GM23338 (cell line): ENCODE measurements around the gene ENTR1. TPM values are rescaled to one million over a fixed set of nuclear protein-coding genes. Genes with fewer than 3 reads are reported as not detected.

Source experiments
- ATAC-seq: fragments of 200-7000 bp; cut with Tn5 transposase; 3 replicates; pipeline ENCODE4 v1.9.1; 2020
- DNase-seq: peaks from one replicate; pipeline ENCODE4 v3.0.0-alpha.2; 2015; ENCODE audit warnings: low spot score
- H2AFZ ChIP-seq: fragments of 200-600 bp; sonication (generic); 2 replicates; pipeline ENCODE4 v1.8.0; 2016; ENCODE audit warnings: antibody characterized with exemption, mild to moderate bottlenecking, moderate library complexity
- H3F3A ChIP-seq: fragments of 200-600 bp; sonication (generic); replicated peaks from 2 replicates; pipeline ENCODE4 v1.8.0; 2017; ENCODE audit warnings: antibody characterized with exemption, mixed run types, low read depth
- H3K27ac ChIP-seq: fragments of 200-600 bp; sonication (generic); 2 replicates; pipeline ENCODE4 v1.6.1; 2016; ENCODE audit warnings: low read depth
- H3K27me3 ChIP-seq: fragments of 200-600 bp; sonication (generic); 2 replicates; pipeline ENCODE4 v1.8.0; 2016; ENCODE audit warnings: mild to moderate bottlenecking, mixed run types, moderate library complexity; ENCODE audit not compliant: insufficient read depth
- H3K36me3 ChIP-seq: fragments of 200-600 bp; sonication (generic); 2 replicates; pipeline ENCODE4 v1.8.0; 2016; ENCODE audit warnings: mild to moderate bottlenecking; ENCODE audit not compliant: insufficient read depth
- H3K4me1 ChIP-seq: fragments of 200-600 bp; sonication (generic); 2 replicates; pipeline ENCODE4 v1.8.0; 2016; ENCODE audit warnings: mild to moderate bottlenecking, moderate library complexity; ENCODE audit not compliant: insufficient read depth
- H3K4me2 ChIP-seq: fragments of 200-600 bp; sonication (generic); 2 replicates; pipeline ENCODE4 v1.7.1; 2017; ENCODE audit warnings: mixed run types
- H3K4me3 ChIP-seq: fragments of 200-600 bp; sonication (generic); 2 replicates; pipeline ENCODE4 v1.6.1; 2016; ENCODE audit warnings: mixed run types
- H3K79me2 ChIP-seq: fragments of 200-600 bp; sonication (generic); replicated peaks from 2 replicates; pipeline ENCODE4 v1.8.0; 2017; ENCODE audit warnings: mild to moderate bottlenecking; ENCODE audit not compliant: insufficient read depth
- H3K9me2 ChIP-seq: fragments of 200-600 bp; sonication (generic); 2 replicates; pipeline ENCODE4 v1.8.0; 2017; ENCODE audit not compliant: insufficient read depth
- H4K20me1 ChIP-seq: fragments of 200-600 bp; sonication (generic); replicated peaks from 2 replicates; pipeline ENCODE4 v1.8.0; 2017; ENCODE audit warnings: mild to moderate bottlenecking; ENCODE audit not compliant: insufficient read depth
- H3K27ac Mint-ChIP-seq: 2 replicates; pipeline ENCODE4 v1.8.0; 2020; ENCODE audit warnings: inconsistent platforms, mild to moderate bottlenecking, moderate library complexity, mixed read lengths
- H3K27me3 Mint-ChIP-seq: 3 replicates; pipeline ENCODE4 v1.8.0; 2022; ENCODE audit warnings: low read depth, mild to moderate bottlenecking, moderate library complexity, mixed read lengths, inconsistent platforms; ENCODE audit not compliant: insufficient read depth, poor library complexity
- H3K36me3 Mint-ChIP-seq: 3 replicates; pipeline ENCODE4 v1.8.0; 2021; ENCODE audit warnings: low read depth, mild to moderate bottlenecking, inconsistent platforms, moderate library complexity, mixed read lengths
- H3K4me1 Mint-ChIP-seq: 3 replicates; pipeline ENCODE4 v1.8.0; 2020; ENCODE audit warnings: mild to moderate bottlenecking, inconsistent platforms, mixed read lengths
- H3K4me3 Mint-ChIP-seq: 3 replicates; pipeline ENCODE4 v1.8.0; 2021; ENCODE audit warnings: moderate library complexity, mild to moderate bottlenecking, inconsistent platforms, mixed read lengths
- H3K9me3 Mint-ChIP-seq: 3 replicates; pipeline ENCODE4 v1.8.0; 2020; ENCODE audit warnings: moderate library complexity, mild to moderate bottlenecking, inconsistent platforms, mixed read lengths
- CREB1 ChIP-seq: fragments of 250-450 bp; sonication (Bioruptor Pico); IDR thresholded peaks from 2 replicates; pipeline ENCODE4 v1.5.0; 2020; ENCODE audit warnings: low read depth, mild to moderate bottlenecking, moderate library complexity
- CTCF ChIP-seq, 2 experiments: fragments of 200-600 bp in 1 of 2; sonication (generic) in 1 of 2; conservative IDR thresholded peaks; 2 replicates each; pipeline versions ENCODE4 v1.5.1 to v1.6.1; 2016 to 2017; ENCODE audit warnings: antibody characterized with exemption in 2 of 2, low read depth in 2 of 2, mild to moderate bottlenecking in 2 of 2, moderate library complexity in 1 of 2
- EZH2phosphoT487 ChIP-seq: fragments of 200-600 bp; sonication (generic); IDR thresholded peaks from one replicate; pipeline ENCODE4 v1.8.1; 2018; ENCODE audit warnings: antibody characterized with exemption; ENCODE audit not compliant: unreplicated experiment
- REST ChIP-seq: IDR thresholded peaks from one replicate; pipeline ENCODE4 v1.6.1; 2018; ENCODE audit warnings: antibody characterized with exemption; ENCODE audit not compliant: unreplicated experiment
- STAT1 ChIP-seq: IDR thresholded peaks from one replicate; pipeline ENCODE4 v1.6.1; 2016; ENCODE audit warnings: antibody characterized with exemption; ENCODE audit not compliant: unreplicated experiment
- ZNF331 ChIP-seq: fragments of 250-450 bp; sonication (Bioruptor Pico); IDR thresholded peaks from 2 replicates; pipeline ENCODE4 v1.5.0; 2020; ENCODE audit warnings: low read depth, mild to moderate bottlenecking, moderate library complexity
- polyA plus RNA-seq: library from polyadenylated mRNA; unstranded; fragments of >200 nt; fragmentation: Nextera tagmentation; extraction: Ambion mirVana; gene quantifications from 2 replicates; pipeline ENCODE4 v1.2.1, GENCODE V29; 2016
- total RNA-seq: library from RNA; depleted of rRNA; stranded (reverse); fragments of >200 nt; shearing (Covaris generic); gene quantifications from 2 replicates; pipeline ENCODE4 v1.2.3, GENCODE V29; 2014

ENTR1 gene
- total and polyA plus RNA-seq, 2 experiments from 2014 or later, result 25.6 to 91.9 TPM

- Mint-ChIP-seq H3K4me1 (peaks cover 18% of the 10 kb centered on the region), H3K27ac (no peak within 1 kb of the TSS), H3K36me3 (peaks cover 37% of the 10 kb centered on the region), H3K9me3 (0 out of 3 replicates have a peak, but pooled peaks cover 2% of the 10 kb centered on the region), H3K27me3 (peaks cover 13% of the 10 kb centered on the region), H3K4me3 (peak within 1 kb of the TSS; percentile 85)
- Histone ChIP-seq H3K4me3 (peak within 1 kb of the TSS; percentile 85), H3F3A (peaks cover 23% of the 10 kb centered on the region), H3K4me1 (no peaks in the 10 kb centered on the region), H3K36me3 (peaks cover 10% of the 10 kb centered on the region), H2AFZ (peak within 1 kb of the TSS; percentile 85), H3K79me2 (peaks cover 29% of the 10 kb centered on the region), H3K27ac (peak within 1 kb of the TSS; percentile 80), H4K20me1 (peaks cover 23% of the 10 kb centered on the region; the same call in 1 of the 2 replicates), H3K4me2 (peak within 1 kb of the TSS; percentile 93), H3K27me3 (no peaks in the 10 kb centered on the region), H3K9me2 (no peaks in the 10 kb centered on the region)
- DNase-seq, result peak; percentile 87
- peak; percentile 28 to 61 for TF ChIP-seq CTCF (conservative IDR thresholded peaks at IDR 0.05; ENCODE audit: low read depth in 2 of 2)
- peak; percentile 7 for TF ChIP-seq REST
- TF ChIP-seq STAT1, result no peak
- ATAC-seq, result peak; percentile 74
Measured at GRCh38 chr9:136439481-136440408, 29.3 kb upstream of the ENTR1 start, which contains the start of gene INPP5E. INPP5E (minus strand) TSS chr9:136439845; CDS start chr9:136439419, 426 bp downstream.

- Mint-ChIP-seq H3K4me1 (peaks cover 18% of the 10 kb centered on the region), H3K9me3 (0 out of 3 replicates have a peak, but pooled peaks cover 2% of the 10 kb centered on the region), H3K27ac (no peak overlapping the region), H3K27me3 (peaks cover 13% of the 10 kb centered on the region), H3K36me3 (peaks cover 28% of the 10 kb centered on the region), H3K4me3 (peak overlapping the region; percentile 85)
- peaks cover 29% of the 10 kb centered on the region for H3K79me2 ChIP-seq
- peak overlapping the region; percentile 85 for H2AFZ ChIP-seq
- H3K4me2 ChIP-seq, result peak overlapping the region; percentile 93
- peaks cover 8% of the 10 kb centered on the region for H3K36me3 ChIP-seq
- peak overlapping the region; percentile 85 for H3K4me3 ChIP-seq
- H3K27me3 ChIP-seq, result no peaks in the 10 kb centered on the region
- no peak overlapping the region for H3K27ac ChIP-seq
- peaks cover 23% of the 10 kb centered on the region for H3F3A ChIP-seq
- no peaks in the 10 kb centered on the region for H3K9me2 ChIP-seq
- no peaks in the 10 kb centered on the region for H3K4me1 ChIP-seq
- H4K20me1 ChIP-seq, result peaks cover 23% of the 10 kb centered on the region; the same call in 1 of the 2 replicates
- DNase-seq, result peak; percentile 66
- peak; percentile 48 for ATAC-seq
- TF ChIP-seq EZH2phosphoT487 (no peak), CREB1 (CRISPR knock-in tag) (no peak), STAT1 (no peak), REST (no peak), ZNF331 (no peak)
Measured at GRCh38 chr9:136438548-136439480, 28.4 kb upstream of the ENTR1 start.
